ENCODE measurements around the gene TNFRSF21.
"Not testable (repeated sequence)": the region's sequence is repeated elsewhere in the genome, so short reads cannot be mapped to it uniquely, and the experiment has no call there.

TNFRSF21 gene

DNA sequence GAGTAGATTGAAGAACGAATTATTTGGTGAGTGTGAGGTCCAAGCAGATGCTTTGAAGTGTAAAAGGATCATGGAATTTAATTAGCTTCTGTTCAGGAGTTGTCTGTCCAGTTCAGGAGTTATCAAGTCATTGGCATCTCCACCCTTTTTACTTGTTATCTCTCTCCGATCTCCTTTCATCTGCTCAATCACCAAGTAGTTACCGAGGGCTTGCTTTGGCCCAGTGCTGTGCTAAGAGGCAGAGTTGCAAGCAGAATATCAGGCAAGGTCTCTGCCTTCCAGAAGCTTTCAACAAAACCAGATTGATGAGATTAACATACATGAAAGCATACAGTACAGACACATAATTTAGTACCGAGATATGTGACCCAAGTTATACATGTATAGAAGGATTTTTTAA, 10.2 kb upstream of the TNFRSF21 start:
- DNase-seq = no peak

DNA sequence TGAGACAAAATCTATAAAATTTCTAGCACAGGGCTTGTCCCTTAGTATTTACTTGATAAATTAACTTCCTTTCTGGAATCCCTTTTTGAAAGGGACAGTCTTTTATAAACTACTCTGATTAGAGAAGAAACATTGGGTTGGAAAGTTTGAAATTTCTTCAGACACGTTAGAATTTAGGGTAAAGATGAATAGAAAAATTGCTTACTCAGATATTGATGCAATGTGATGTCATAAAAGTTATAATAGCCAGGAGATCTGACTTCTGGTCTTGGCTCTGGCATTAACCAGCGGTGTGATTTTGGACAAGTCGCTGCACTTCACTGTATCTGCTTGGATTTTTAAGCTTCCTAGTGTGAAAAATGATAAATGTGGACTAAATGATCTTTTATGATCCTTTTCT, 9.7 kb upstream of the TNFRSF21 start:
- DNase-seq = no peak

DNA sequence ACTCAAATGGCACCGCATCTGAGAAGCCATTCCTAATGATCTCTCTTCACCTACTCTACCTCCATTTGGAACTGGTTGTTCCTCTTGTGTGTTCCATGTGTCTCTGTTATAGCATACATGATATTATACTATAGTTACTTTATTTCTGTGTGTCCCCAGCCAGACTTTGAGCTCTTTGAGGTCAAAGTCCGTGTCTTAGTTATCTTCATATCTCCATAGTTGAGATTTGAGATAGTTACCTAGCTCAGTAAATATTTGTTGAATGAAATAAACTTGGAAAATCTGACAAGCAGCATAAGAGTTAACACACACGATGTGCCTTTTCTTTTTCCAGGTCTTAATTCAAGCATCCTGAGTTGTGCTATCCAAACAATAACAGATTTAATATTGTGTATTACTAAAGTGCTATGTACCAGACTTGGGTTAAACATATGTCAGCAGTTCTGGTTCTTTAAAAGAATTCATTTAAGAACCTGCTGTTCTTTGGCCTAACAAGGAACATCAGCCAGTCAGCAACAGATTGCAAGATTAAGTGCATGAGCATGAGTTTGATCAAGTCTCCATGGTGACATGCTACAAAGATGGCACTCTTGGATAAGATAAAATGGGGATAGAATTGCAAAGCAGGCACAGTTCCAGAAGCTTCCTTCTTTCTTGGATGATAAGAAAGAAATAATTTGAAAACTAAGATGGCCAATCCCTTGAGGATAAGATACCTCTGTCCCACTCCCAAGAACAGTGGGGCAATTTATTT, 8.7 kb upstream of the TNFRSF21 start:
- DNase-seq = no peak

DNA sequence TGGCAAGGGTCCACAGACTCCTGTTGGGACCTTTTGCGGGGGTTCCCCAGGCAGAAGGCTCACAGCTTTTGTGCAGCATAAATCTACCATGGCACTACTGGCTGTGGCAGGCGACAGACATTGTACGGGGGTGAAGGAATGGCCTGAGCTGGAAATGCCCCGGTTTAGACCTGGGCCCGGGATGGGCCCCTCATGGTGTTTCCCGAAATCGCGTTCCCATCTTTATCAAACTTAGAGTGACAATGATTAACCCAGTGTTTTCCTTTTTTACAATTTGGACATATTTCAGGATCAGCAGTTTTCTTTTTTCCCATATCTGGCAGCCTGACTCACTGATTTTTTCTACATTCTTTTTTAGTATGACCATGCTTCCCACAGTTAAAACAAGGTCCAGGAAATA, 5.5 kb upstream of the TNFRSF21 start:
- not testable (repeated sequence) for DNase-seq

DNA sequence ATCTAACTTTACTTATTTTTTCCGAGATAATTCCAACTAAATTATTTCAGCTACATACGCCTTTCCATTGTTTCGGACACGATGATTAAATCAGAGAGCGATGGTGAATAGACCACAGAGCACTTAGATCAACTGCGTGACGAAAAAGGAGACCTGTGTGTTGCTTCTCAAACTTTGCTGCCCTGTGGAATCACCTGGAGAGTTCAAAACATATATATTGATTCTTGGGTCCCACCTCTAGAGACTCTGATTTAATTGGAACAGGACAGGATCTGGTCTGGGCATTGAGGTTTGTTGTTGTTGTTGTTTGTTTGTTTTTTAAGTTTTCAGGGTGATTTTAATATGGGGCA, 401 bp upstream of the TNFRSF21 start:
- DNase-seq = no peak

DNA sequence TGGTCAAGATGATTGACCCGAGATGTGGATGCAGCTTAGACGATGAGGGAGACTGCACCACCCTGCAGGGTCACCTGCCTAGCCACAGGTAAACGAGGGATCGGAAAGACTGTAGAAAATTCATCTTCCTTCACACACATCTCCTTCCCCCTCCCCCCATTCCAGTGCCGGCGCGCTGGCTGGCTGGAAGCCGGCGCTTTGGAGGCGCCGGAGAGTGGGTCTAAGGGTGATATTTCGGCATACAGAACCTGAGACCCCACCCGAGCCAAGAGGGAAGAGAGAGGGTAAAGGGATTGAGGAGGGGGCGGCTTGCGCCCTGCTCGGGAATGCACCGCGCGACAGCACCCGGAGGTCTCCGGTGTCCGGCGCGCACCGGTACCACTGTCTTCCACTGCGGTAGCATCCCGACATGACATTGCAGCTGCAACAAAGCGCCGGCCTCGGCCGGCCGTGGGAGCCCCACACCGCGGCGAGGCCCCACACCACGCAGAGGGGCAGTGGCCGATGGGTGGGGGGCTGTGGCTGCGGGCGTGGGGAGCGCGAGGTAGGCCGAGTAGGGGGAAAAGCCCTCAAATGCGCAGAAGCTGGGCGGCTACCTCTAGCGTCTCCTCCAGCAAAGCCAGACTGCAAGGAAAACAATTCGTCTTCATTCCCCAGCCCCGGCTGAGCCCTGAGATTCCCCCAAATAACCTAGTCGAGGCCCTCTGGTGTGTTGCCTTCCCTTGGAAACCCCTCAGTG, 984 bp downstream of the TNFRSF21 start:
- no peak for DNase-seq

DNA sequence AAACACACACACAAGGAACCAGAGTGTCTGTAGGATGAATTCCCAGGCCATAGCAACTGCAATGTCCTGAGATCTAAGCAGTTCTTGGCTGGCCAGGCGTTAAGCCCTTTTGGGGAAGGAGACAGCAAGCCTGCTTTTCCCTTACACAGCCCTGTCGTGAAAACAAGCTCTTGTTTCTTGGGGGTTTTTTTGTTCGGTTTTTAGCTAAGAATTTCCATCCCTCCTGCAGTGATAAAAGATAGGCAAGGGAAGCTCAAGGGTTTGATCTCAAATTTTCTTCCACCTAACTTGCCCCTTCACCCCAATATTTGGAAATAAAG, 1.5 kb downstream of the TNFRSF21 start:
- no peak for DNase-seq

DNA sequence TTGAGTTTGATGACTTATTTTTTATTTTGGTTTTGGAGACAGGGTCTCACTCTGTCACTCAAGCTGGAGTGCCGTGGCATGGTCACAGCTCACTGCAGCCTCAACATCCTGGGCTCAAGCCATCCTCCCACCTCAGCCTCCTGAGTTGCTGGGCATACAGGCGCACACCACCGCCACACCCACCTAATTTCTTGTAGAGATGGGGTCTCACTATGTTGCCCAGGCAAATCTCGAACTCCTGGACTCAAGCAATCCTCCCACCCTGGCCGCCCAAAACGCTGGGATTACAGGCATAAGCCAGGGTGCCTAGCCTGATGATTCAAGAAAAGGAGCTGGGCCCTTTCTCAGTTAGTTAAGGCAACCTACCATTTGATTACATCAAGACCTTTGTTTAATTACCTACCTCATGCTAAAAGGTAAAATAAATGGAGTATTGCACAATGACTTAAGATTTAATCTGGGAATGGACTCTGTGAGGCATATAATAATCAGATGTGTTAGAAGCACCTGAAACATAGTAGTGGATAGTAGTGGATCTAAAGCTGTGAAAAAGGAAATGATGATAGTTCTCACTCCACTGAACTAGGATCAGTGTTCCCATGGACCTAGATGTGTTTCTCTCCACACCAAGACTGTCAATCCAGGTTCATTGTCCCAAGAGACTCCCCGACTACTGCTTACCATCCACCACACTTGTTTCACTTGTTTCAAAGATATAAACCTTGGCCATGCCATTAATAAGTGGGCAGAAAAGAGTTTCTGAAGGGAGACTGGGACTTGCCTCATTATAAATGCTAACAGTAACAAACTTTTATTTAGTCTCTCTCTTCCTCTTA, 2.1 kb downstream of the TNFRSF21 start:
- DNase-seq = no peak

DNA sequence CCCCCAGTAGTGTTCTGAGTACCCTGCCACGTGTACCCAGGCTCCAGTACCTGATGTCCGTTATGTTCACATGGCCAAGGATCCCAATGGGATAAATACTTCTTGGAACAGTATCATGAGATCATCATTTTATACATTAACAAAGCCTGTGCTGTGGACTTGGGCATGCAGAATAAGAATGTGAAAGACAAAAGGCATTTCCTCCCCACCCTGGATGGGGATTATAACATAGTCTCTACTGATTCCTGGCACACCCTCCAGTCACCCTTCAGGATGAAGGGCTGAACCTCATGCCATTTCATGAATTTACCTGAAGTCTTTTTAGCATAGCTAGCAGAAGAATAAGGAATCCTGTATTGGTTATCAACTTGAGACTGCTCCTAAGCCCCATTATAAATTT, 2.8 kb downstream of the TNFRSF21 start:
- DNase-seq = no peak

DNA sequence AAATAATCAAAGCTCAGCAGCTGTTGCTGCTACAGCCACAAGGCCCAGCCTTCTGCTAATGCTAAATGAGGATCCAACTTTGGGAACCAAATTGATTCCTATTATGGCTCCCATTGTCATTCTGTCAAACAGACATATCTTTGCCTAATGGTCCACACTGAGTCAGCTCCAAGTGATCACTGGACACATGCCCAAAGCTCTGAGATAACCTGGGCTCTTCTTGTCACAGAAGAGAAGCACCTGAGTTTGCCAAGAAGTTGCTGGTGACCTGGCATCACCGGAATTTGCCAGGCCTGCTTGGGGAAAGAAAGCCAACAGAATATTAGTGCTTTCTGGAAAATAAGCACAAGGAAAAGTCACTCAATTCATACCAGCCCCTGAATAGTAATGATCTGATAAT, 5.8 kb downstream of the TNFRSF21 start:
- no peak for DNase-seq

DNA sequence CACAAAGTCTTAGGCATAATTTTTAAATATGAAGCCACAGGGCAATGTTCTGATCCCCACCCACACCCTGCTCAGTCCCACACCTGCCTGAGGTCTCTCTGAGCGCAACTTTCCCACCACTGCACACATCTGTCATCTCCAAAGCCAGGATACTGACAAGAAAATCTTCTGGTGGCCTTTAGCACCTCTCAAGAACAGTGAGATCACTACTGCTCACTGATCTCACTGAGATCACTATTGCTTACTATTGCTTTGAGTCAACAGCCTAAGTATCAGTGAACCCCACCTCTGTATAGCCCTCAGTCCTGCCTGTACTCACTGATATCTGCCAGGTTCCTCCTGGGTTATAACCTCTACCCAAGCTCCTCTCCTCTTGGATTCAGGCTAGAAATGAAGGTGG, 6.4 kb downstream of the TNFRSF21 start:
- no peak for DNase-seq

DNA sequence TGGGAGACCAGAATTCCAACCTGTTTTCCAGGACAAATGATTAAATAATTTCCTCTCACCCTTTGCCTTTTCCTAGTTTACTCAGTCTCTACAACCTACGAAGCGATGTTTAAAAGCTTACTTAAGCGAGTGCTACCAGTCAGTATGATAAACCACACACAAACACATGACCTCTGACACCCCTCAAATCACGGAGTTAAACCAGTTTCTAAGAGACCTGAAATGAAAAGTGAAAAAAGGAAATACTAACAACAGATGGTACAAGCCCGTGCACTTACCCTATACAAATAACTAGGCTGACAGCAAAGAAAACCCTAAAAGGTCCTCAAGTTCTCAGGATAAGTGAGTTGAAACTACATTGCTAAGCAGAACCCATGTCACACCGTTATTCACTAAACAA, 7.7 kb downstream of the TNFRSF21 start:
- DNase-seq = no peak

DNA sequence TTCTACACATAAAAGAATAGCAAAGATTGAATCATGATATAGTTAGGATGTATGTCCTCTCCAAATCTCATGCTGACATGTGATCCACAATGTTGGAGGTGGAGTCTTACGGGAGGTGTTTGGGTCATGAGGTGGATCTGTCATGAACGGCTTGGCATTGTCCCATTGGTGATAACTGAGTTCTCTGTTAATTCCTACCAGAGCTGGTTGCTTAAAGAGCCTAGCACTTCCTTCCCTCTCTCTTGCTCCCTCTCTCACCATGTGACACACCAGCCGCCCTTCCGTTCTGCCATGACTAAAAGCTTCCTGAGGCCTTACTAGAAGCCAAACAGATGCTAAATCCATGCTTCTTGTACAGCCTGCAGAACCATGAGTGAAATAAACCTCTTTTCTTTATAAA, 8.3 kb downstream of the TNFRSF21 start:
- no peak for DNase-seq

DNA sequence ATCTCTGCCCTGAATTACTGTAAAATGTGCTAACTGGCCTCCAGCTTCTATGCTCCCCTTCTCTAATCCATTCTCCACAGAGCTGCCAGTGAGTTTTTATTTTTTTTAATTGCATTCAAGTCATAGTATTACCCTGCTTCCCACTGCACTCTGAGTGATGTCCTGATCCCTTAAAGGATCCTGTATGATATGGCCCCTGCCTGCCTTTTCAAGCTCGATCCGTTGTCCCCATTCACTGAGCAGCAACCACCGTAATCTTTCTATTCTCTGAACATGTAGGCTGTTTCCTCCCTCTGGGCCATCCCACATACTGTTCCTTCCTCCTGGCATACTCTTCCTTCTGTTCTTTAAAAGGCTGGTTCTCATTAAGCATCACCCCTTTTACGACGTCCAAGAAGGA, 9.3 kb downstream of the TNFRSF21 start:
- no peak for DNase-seq

DNA sequence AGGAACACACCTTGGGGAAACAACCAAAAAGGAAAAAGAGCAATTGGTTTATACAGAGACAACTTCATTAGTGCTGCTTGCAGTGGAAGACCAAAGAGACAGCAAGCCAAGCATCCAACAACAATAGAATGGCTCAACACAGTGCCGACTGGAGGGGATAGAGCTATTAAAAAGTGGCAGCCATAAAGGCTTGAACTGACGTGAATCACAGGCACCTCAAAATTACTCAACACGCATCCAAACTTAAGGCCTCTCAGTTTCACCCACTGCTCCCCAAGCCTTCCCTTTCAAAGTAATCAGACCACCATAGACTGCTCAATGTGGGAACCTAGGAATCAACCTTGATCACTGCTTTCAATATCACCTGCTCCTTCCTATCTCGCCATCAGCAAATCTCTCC, 9.7 kb downstream of the TNFRSF21 start:
- no peak for DNase-seq

DNA sequence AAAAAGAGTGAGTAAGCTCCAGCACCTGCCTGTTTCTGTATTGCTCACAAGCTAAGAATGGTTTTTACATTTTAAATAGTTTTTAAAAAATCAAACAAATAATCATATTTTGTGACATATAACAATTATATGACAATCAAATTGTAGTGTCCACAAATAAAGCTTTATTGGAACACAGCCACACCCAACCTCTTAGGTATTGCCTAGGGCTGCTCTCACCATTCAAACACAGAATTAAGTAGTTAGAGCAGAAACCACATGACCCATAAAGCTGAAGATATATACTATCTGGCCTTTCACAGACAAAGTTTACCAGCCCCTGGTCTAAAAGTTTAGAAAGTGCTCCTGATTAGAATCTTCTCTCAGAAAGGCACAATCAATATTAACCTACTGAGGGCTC, 11.2 kb downstream of the TNFRSF21 start:
- no peak for DNase-seq

DNA sequence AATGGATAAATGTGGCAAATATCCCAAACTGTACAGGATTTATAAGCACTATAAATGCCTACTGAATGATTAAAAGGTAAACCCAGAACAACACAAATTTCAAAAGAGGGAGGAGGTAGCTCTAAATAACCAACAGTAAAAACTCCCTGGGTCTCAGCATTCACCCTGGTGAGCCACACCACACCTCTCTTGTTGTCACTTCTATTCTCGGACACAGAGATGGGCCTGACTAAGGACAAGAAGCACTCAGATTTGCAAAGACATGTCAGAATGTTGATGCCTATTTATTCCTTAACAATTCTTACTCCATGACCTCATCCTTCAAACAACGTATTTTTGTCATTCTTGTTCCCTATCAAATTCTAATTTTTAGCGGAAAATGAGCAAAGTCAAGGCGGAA, 14.7 kb downstream of the TNFRSF21 start:
- DNase-seq = no peak

DNA sequence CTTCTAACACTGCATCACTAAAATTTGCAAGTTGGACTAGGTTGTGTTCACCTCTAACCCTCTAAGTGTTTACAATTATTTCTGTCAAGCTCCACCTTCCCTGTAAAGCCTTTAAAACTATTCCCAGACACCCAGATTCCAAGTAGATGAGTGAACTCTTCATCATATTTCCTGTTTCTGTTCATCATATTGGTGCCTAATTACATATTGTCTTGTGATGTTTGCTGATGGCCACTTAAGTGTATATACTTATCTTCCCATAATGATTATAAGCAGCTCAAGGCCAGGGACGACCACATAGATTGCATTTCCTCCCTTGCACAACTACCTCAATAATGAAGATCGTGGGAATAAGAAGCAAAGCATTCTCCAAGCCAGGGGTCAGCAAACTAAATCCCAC, 16.8 kb downstream of the TNFRSF21 start:
- DNase-seq = no peak

DNA sequence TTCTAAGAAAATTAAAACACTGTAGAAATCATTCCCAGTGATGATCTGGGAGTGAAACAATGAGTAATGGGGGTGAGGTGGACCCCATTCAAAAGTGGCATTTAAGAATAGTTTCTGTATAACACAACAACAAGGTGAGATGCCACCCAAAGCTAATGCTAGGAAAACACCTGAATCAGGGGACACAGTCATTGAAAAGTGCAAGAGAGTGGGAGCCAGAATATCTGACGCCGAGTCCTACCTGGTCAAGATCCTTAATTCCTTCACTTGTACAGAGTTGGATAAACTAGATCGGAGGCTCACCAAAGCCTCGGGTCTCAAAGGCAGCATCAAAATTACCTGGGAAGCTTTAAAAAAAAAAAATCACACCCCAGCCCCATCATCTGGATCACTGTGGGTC, 17.7 kb downstream of the TNFRSF21 start:
- no peak for DNase-seq

DNA sequence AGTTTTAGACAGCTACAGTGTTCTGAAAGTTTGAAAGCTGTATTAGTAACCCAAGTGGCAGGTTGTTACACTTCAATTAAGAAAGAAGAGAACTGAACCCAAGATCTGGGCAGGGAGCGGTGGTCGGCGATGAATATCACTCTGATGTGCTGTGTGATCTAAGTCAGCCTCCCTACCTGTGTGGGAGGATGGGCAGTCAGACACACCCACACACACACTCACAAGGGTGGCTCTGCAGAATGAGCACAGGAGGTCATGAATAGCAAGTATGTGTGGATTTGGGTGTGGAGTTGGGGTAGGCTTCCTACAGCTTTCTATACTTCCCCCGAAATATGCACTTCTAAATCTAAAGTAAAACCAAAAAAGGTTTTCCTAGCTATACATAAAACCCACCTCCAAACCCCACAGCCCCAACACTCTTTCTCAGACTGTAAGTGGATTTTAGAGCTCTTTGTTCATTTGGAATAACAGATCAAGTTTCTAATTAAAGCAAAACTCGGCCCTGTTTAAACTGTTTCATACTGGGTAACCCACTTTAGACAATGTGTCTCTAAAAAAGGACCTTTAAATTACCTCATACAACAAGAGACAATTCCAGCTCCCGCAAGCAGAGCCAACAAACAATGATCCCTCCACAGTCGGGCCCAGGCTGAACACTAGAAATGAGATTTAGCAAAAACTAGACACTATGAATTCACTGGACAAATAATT, 19.4 kb downstream of the TNFRSF21 start:
- DNase-seq = no peak

DNA sequence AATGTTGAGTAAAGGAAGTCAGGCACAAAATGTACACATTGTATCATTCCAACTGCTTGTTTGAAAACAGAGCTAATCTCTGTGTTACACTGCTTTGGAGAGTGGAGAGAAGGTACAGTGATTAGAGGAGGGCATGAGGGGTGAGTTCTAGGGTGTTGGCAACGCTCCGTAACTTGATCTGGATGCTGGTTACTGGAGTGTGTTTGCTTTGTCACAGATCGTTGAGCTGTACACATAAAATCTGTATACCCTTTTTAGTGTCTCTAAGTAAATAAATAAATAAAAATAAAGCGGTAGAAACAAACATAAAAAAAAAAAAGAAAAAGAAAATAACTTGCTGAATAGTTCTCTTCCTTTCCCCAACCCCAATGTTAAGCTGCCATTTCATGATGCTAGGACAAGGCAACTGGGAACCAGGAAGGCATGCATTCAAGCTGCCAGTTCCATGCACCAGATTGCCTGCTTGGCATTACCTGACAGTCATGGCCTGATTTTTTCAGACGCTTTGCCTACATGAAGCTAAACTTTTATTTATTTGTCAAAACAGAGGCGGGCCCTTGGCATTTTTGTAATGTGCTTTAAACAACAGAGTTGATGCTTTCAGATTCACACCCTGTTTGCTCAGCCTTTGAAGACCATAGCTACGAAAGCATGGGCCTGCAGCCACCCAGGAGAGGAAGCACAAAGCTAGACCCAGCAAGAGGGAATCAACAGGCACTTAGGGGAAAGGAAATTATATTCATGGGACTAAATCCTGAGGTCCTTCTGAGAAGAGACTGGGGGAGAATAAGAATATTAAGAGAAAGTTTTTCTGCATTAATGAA, 21.2 kb downstream of the TNFRSF21 start:
- DNase-seq = no peak

DNA sequence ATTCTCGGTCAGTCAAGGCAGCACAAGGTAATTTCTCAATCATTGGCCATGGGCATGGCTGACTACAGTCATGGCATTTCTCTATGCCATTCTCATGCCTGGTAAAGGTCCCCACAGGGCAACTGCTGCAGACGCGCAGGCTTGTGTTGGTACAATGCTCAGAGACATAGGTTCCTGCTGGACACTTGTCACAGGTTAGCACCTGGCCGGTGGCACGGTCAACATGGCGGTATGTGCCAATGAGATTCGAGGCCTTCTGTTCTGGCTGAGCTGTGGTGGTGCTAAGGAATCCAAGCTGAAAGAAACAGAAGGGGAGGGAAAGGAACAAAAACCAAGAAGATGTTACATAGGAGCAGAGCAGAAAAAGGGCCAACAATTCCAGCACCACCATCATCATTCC, 23.4 kb downstream of the TNFRSF21 start:
- no peak for DNase-seq

DNA sequence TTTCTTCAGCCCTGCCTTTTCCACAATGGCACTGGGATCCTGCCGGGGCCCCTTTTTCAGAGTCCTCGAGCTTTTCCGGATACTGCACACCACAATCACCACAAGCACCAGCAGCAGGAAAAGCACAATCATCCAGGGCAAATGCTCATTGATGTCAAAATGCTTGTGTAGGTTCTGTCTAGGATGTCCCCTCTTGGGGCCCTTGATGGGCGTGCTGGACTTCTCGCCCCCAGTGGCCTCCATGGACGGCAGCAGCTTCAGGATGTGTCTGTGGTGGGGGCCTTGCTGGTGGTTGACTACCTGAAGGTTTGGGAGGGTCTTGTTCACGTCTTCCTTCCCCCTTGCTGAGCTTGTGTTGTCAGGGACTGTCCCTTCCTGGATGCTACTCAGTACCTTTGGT, 25.7 kb downstream of the TNFRSF21 start:
- DNase-seq = no peak
